T-helper 1 cell treated with Interleukin-12 subunit alpha and Interleukin-12 subunit beta and Interleukin-4 antibody, amounts not matched to agents 30 ng/mL and 1 ng/mL, for 36 hours (primary cell): ENCODE results near the gene MYO1D. TPM values are rescaled to one million over a fixed set of nuclear protein-coding genes. Genes with fewer than 3 reads are reported as not detected.

Experiments
- intact Hi-C: fragments of 100-400 bp; cut with micrococcal nuclease; formaldehyde crosslinking; loops from one replicate; pipeline ENCODE4 v1.15.1; 2024
- total RNA-seq: library from RNA; stranded (reverse); gene quantifications from 2 replicates; pipeline ENCODE4 v1.2.3, GENCODE V29; 2022

MYO1D gene
- total RNA-seq, 1 donor from 2014 or later: 5.5 TPM

DNA sequence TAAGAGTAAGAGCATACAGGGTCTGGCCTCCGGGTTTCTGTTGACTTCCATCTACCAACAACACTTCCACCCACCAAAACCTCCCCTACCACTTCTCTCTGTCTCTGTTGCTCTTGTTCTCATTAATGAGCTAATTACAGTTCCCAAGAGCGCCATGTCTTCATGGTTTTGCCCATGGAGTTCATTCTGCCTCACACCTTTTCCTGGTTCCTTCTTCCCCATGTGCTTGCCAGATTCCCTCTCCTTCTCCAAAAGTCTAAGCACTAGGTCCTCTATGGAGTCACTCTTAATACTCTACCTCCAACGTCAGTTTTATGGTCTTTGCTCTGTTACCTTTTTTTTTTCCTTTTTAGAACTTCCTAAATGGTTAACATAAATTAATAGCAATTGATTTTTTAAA, 92.8 kb downstream of the MYO1D start:
- intact Hi-C loops: no loop called here

DNA sequence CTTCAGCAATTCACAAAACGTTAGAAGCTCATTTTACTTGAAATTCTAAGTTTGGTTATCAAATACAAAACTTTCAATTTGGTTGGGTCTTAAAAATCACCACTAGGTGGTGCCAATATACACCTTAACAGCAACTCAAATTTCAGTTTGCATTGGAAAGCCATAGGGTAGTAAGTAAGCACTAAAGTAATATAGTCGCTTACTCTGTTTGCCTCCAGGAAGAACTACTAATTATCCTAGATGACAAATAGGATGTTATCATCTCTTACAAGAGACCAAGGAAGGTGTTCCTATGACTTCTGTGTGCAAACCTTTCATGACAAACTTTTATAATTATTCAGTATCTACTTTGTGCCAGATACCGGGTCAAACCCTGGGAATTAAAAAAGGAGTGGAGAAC, 93.3 kb downstream of the MYO1D start:
- intact Hi-C loops: loop anchor here (1.0 kb wide), 5 partner anchors 94 to 968 kb away; partner anchors contain the start of gene MYO1D

DNA sequence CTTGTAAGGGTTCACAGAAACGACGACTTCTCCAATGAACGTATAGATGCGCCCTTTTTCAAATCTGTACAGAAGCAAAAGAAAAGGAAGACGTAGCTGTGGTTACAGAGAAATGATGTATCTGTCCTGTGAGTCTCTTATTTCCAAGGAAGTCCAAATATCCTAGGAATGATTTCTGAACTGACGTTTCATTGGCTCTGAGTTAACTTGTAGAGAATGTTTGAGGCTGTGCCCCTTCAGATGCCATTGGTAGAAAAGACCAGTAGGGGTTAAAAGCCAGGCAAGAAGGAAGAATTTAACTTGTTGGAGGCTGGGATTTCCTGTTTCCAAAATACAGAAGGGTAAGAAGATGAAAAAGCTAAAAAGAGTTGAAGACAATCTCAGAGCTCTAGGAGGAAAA, 96.2 kb downstream of the MYO1D start:
- intact Hi-C loops: no loop called here

DNA sequence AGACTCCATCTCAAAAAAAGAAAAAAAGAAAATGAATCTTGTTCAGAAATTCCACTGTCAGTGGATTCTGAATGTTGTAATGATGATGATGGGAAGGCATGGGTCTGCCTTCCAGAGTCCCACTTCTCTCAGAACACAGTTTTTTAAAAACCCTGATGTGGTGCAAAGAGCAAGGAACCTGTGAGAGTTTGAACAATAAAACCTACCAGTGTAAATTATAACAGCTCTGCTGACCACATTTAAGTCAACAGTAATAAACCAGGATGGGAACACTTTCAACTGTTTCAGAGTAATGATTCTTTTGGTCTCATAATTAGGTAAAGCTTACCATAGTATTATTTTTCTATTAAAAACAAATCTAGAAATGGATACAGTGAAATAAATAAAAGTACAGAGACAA, 99.0 kb downstream of the MYO1D start:
- intact Hi-C loops: no loop called here

DNA sequence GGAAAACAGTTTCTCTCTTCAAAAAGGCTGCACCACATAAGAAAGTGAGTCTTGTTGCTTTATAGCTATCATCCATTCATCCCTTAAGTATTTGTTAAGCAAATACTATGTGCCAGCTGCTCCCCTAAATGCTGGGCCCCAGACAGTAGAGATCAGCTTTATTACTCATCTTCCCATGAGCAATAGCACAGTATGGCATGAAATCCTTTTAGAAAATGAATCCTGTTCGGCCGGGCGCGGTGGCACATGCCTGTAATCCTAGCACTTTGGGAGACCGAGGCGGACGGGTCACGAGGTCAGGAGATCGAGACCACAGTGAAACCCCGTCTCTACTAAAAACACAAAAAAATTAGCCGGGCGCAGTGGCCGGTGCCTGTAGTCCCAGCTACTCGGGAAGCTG, 99.5 kb downstream of the MYO1D start:
- intact Hi-C loops: no loop called here

DNA sequence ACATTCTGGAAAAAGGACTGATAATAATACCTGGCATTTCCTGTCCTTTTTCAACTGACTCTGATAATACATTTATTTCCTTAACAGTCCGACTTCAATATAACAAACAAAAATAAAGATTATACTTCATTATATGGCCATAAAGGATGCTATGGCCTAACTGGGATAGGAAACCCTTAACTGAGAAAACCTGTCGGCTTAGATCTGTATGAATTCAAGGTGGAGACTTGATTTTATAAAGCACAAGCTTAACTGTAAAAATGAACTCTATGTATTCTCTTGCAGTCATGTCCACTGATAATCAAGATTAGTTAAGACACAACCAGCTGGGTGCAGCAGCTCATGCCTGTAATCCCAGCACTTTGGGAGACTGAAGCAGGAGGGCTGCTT, 102.2 kb downstream of the MYO1D start:
- intact Hi-C loops: no loop called here

DNA sequence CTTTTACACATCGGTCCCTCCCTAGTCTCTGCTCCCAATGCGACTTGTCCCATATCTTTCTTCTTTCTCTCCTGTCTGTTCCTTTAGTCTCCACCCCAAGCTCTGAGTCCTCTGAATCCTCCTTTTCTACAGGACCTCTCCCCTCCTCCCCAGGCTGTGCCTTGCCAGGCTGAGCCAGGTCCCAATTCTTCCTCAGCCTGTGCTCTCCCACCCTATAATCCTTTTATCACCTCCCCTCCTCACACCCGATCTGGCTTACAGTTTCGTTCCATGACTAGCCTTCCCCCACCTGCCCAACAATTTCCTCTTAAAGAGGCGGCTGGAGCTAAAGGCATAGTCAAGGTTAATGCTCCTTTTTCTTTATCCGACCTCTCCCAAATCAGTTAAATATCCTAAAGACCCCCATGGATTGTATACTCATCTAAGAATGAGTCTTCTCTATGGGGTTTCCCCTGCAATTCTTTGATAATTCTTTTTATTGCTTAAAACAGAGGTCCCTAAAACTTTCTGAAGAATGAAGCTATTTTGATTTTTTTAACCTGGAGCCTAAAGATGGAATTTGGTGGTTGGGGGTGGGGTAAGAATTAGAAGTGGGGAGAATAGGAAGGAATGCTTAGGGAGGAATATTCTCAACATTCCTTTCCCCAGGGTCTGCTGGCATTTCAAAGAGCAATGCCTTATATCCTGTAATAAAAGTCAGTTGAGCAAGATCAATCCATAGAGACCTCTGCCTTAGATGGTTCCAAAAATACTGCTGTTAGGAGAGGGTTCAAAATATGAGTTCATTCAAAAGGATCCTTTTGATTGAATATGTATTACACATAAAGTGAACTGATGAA, 102.8 kb downstream of the MYO1D start:
- intact Hi-C loops: no loop called here

DNA sequence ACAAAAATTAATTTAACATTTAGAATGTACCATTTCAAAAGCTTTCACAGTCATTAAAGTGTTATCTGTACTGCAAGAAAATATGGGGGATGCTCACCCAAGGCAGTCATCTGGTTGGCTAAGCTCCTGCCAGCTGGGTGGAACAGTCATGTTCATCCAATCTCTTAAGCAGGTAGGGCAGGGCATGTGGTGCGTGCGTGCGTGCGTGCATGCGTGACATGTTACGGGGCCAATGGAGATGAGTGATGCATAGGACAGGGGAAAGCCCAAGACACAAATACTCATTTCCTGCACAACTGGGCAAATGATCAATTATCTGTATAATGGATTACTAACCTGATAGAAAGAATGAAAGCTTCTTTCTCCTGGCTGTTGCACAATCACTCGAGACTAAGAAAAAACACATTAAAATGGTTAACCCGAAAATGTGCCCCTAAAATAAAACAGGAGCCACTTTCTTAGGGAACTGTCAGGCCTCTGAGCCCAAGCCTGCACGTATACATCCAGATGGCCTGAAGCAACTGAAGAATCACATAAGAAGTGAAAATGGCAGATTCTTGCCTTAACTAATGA, 104.4 kb downstream of the MYO1D start:
- intact Hi-C loops: no loop called here

DNA sequence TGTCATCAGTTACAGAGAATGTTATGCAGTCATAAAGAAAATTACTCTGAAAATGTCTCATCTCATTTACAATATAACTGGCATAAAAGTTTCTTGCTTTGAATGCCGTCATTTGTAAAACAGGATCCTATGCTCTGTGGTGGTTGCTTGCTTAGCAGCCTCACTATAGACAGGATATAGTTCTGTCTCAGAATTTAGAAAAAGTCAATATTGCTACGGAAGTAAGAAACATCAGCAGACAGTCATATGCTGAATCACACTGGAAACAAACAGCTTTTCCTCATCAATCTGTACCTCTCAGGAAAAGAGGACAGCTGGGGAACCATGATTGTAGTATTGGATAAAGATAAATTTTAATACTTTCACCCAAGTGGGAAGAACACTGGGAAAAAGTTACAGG, 105.5 kb downstream of the MYO1D start:
- intact Hi-C loops: no loop called here

DNA sequence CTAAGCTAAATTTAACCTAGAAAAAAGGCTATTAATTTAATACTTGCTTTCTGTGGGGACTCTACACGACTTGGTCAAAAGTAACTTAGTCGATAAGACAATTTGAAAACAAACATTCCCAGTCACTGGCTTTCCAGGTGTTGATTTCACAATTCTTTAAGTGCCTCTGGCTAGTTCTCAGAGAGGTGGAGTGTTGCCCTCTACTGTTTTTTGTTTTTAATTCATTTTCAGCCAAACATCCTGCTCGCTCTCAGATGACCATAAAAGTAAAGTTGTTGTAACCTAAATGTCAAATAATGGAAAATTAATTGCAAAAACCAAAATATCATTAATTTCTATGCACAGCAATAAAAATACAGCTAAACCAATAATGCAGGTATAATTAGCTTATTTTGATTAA, 107.1 kb downstream of the MYO1D start:
- intact Hi-C loops: no loop called here

DNA sequence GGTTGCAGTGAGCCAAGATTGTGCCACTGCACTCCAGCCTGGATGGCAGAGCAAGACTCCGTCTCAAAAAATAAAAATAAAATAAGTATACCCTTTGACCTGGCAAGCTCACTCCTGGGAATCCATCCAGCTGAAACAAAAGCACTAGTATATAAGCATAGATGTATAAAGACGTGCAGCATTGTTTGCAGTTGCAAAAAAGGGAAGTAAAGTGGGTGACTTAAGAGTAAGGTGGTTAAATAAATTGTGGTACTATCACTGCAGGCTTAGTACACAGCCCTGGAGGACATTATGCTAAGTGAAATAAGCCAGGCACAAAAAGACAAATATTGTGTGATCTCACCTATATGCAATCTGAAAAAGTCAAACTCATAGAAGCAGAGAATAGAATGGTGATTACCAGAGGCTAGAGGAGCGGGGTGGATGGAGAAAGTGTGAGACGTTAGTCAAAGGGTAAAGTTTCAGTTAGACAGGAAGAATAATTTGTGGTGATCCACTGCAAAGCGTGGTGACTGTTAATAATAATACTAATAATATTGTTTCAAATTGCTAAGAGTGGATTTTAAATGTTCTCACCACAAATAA, 113.0 kb downstream of the MYO1D start:
- intact Hi-C loops: no loop called here

DNA sequence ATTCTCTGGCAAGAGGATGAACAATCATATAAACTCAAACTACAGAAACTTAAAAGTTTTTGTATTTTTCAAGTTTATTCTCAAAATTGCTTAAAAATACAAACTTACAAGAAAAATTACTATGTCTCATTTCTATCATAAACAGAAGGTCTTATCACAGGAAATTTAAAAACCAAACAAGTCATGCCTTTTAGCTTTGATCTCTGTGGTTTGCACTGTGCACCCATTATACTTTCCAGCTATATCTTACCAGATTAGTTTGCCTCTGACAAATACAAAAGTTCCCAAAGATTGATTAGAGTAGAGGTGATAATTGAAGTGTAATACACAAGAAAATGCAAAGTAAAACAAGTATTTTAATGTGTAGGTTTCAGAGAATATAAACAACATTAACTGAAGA, 117.4 kb downstream of the MYO1D start:
- intact Hi-C loops: loop anchor here (5.0 kb wide), 2 partner anchors 82 to 152 kb away; no protein-coding TSS in a partner anchor

DNA sequence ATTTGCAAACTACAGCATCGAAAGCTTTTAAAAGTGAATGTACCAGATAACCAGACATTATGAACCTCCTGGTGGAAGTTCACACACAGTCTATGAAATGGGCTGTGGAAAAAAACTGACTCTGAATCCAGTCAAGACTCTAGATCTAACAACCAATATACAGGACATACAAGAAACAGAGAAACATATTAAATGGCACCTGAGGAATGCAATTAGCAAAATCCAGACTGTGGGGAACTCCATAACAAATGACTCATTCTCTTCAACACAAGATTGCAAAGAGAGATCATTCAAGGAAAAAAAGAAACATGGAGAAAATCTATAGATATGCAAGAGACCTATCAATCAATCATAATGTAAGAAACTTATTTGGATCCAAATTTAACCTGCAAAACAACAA, 119.0 kb downstream of the MYO1D start:
- intact Hi-C loops: loop anchor here (5.0 kb wide), 2 partner anchors 81 to 151 kb away; no protein-coding TSS in a partner anchor

DNA sequence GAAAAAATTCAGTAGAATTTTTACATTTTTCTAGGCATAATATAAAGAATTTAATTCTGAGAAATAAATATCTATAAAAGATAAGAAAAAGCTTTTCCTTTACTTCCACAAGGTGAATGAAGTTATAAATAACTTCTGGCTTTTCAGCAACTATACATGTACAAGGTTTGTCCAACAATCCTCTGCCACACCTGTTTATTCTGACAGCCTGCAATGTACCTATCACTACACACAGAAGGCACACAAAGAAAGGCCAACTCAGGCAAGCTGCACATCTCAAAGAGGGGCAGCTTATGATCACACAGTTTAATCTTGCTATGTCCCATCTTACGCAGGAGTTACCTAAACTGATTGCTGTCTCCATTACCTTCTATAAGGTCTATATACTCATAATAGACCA, 120.2 kb downstream of the MYO1D start:
- intact Hi-C loops: loop anchor here (5.0 kb wide), 2 partner anchors 79 to 149 kb away; no protein-coding TSS in a partner anchor

DNA sequence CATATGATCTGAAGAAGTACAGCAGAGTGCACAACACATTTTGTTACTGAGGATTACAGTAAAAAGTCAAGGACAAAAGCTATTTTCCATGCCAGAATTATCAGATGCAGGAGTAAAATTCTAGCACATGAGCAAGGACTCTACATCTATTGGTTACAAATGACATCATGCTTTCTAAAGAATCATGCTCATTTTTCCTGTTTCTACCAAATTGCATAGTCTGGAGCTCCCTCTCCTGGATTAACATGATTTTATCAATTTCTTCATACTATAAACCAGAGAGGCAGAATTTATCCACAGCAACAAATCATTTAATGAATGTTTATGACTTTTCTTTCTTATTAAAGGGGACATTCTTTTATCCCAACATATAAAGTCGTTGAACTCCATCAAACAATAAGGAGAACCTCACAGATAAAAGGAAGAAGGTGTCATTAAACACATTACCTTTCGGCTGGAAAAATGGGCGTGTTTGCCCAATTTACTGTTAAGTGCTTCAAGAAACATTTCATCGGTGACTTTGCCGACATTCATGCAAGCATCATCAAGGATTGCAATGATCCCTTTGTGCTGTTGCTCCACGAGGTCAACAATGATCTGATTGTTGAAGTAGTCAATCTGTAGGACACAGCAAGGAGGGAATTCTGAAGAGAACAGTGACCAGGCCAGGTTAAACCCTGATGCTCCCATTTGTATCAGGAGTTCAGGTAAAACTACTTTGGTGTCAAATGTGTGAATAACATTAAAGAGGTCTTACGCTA, 121.7 kb downstream of the MYO1D start:
- intact Hi-C loops: loop anchor here (1.0 to 5.0 kb wide), 7 partner anchors 78 to 502 kb away; no protein-coding TSS in a partner anchor

DNA sequence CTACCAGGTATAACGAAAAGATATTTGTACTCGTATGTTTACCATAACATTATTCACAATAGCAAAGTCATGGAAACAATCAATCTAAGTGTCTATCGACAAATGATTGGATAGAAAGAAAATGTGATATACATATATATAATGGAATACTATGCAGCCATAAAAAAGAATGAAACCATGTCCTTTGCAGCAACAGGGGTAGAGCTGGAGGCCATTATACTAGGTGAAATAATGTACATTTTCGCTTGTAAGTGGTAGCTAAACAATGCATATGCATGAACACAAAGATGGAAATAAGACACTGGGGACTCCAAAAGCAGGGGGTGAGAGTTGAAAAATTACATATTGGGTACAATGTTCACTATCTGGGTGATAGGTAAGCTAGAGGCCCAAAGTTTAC, 124.0 kb downstream of the MYO1D start:
- intact Hi-C loops: no loop called here

DNA sequence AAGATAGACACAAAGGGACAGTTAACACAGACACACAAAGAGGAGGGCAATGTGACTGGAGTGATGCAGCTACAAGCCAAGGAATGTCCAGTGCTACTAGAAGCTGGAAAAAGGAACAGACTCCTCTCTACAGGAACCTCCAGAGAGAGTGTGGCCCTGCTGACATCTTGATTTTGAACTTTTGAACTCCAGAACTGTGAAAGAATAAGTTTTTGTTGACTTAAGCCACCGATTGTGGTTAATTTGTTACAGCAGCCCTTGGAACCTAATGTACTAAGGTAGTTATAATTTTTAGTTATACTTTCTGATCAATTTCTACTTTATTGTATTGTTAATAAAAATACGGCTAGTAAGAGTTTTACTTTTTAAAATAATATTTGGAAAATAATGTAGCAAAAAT, 129.1 kb downstream of the MYO1D start:
- intact Hi-C loops: no loop called here

DNA sequence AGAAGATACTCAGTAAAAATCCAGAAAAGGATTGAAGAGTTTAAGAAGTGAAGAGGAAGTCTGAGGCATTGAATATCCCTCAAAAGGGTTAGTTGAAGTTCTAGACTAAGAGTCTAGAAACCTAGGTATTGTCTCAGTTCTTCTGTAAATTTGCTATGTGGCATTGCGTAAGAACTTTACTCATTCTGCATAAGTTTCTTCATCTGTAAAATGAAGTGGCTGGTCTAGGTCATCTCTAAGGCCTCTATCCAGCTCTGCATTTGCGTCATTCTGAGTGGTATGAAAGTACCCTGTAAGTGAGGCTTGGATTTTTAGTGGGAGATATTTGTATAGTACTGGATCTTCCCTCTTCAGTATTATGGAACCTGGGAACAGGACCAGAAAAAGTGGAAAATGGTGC, 130.2 kb downstream of the MYO1D start:
- intact Hi-C loops: no loop called here

DNA sequence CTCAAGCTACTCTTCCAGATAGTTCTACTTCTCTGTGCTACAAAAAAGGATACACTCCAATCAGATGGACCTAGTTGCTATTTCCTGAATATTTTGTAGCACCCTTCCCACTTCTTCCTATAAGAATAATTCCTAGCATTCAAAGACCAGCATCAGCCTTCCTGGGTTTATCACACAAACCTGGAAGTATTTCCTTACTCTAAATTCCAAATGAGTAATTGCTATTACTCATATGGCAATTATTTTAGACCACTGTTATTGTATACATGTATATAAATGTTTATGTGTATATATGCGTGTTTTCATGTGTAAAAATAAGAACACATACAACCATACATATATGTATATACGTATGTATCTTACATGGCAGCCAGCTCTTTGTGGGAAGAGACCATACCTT, 130.6 kb downstream of the MYO1D start:
- intact Hi-C loops: no loop called here

DNA sequence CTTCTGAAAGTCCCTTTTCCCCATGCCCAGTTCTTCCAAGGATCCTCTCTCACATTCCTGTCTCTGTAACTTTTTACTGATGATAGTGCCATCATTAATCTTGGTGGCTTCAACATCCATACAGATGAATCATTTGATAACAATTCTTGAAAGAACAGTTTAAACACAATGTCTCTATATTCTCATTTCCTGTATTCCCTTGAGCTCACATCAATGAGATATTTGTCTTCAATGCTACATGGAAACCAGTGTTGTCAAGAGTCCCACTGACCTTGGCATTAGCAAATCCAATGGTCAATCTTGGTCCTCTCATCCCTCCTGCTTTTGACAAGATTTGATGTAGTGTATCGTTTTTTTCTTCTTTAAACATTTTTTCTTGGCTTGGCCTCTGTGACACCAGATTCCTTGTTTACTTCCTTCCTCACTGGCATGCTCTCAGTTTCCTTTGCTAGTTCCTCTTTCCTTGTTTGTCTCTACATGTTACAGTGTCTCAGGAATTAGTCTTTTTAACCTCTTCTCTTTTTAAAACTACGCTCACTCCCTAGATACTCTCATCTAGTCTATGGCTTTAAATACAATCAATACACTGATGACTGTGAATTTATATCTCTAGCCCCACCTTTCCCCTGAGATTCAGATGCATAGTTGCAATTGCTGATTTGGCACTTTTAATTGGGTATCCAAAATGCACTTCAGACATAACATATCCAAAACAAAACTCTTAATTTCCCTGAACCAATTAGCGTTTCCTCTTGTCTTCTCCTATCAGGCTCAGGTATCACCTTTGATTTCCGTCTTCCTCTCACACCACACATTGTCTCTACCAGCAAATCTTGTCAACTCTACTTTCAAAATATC, 134.0 kb downstream of the MYO1D start:
- intact Hi-C loops: no loop called here

DNA sequence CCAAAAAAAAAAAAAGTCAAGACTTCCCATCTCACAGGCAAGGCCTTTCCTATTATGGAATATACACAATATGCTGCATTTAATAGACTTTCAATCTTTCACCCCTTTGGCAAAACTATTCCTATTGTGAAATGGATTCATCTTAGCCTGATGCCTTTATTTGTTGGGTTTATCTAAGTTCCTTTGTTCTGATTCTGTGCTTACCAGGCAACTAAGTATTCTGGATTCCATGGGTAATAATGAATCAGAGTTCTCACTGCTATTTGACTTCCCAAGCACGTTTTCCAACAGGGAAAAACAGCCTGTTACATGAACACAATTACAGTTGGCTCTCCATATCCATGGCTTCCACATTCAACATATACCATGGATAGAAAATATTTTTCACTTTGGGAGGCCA, 135.5 kb downstream of the MYO1D start:
- intact Hi-C loops: no loop called here
